Activated T-helper 2 cell treated with anti-CD3 and anti-CD28 coated beads, Interferon-gamma antibody, Interleukin-2, Interleukin-4, amounts not matched to agents 10 μg/mL and 5 μg/mL and 100 μg/mL, durations not matched to agents 14 hours and 24 hours and 36 hours (primary cell): ENCODE data around the gene FAM98A. TPM values are rescaled to one million over a fixed set of nuclear protein-coding genes. Genes with fewer than 3 reads are reported as not detected.

Source experiments
- DNase-seq: peaks from one replicate; pipeline ENCODE4 v3.0.0; 2021; ENCODE audit warnings: low spot score
- H3K27ac Mint-ChIP-seq: one replicate; pipeline ENCODE4 v1.8.0; 2021; ENCODE audit warnings: mixed read lengths
- H3K27me3 Mint-ChIP-seq: one replicate; pipeline ENCODE4 v1.8.0; 2021; ENCODE audit warnings: low read depth, mixed read lengths
- H3K36me3 Mint-ChIP-seq: one replicate; pipeline ENCODE4 v1.8.0; 2021; ENCODE audit warnings: low read depth, mixed read lengths
- H3K4me1 Mint-ChIP-seq: one replicate; pipeline ENCODE4 v1.8.0; 2021; ENCODE audit warnings: low read depth, mixed read lengths
- H3K4me3 Mint-ChIP-seq: one replicate; pipeline ENCODE4 v1.8.0; 2021; ENCODE audit warnings: low read depth, mild to moderate bottlenecking, moderate library complexity, mixed read lengths
- H3K9me3 Mint-ChIP-seq: one replicate; pipeline ENCODE4 v1.8.0; 2021; ENCODE audit warnings: mixed read lengths
- intact Hi-C: fragments of 100-400 bp; cut with micrococcal nuclease; formaldehyde crosslinking; loops from one replicate; pipeline ENCODE4 v1.15.1; 2023
- total RNA-seq: library from RNA; stranded (reverse); gene quantifications from 2 replicates; pipeline ENCODE4 v1.2.3, GENCODE V29; 2022

FAM98A gene
- total RNA-seq, result 62.7 and 63.8 TPM in 2 replicates

DNA sequence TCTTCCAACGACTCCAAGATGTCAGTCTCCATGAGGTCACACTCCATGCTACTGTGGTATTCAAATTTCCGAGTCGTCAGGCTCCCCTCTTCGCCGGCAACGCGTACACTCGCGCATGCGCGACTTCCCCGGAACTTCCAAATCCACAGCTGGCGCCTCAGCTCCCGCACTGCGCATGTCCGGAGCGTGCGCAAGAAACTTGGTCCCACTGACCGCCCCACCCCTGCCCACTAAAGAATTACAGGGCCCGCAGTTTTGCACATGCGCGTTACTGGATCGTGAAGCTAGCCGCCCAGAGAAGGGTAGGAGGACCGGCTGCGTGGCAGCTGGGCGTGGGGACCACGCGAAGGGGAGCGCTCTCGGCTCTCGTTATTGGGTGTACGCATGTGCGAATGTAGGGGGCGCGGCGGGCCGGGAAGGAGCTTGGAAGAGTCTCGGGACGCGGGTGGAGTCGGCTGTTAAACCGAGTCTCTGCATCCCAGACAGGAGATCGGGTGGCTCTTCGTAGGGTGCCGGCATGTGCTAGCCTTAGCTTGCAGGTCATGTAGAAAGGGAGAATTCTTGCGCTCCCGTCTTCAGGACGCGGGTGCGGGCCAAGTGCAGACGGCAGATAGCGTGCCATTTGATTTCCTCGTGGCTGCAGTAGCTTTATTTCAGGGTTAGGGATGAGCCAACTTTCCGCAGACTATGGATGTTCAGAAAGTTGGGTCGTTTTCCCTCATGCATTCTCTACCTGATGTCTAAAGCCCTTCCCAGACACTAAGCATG lies at the start of gene FAM98A:
Gene FAM98A, minus strand, starts transcription at position 125 of the 768 bp plus-strand sequence. Its CDS starts 78 bp downstream, at position 47.
- Mint-ChIP-seq H3K36me3 (peaks cover 9% of the 10 kb centered on the region), H3K9me3 (no peaks in the 10 kb centered on the region), H3K27ac (peak within 1 kb of the TSS; percentile 97), H3K4me1 (peaks cover 20% of the 10 kb centered on the region), H3K4me3 (peak within 1 kb of the TSS; percentile 88), H3K27me3 (peaks cover 3% of the 10 kb centered on the region)
- peak; percentile 98 for DNase-seq
- intact Hi-C loops, result loop anchor here (1.0 to 10.0 kb wide), 6 partner anchors 102 to 1135 kb away; partner anchors contain the start of genes LTBP1, RASGRP3 and TTC27

DNA sequence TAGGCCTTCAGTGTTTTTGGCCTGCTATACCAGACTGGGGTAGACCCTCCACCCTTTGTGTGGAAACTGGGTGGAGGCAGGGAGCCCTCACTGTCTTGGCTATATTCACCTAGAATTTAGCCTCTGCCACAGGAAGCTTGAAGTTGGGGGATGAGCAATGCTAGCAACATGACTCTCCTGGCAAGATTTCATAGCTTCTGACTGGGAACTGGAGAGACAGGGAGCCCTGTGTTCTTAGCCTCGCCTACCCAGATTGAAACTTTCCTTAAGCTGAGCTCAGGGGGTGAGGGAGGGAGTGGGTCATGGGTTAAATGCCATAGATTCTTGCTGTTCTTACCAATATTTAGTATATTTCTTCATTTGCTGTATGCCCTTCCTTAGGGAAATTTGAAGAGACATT lies 46.8 kb upstream of the FAM98A start:
- intact Hi-C loops, result no loop called here
- DNase-seq, result no peak
- H3K4me3 Mint-ChIP-seq, result no peak overlapping the region
- H3K36me3 Mint-ChIP-seq, result no peaks in the 10 kb centered on the region
- no peak overlapping the region for H3K27ac Mint-ChIP-seq
- H3K9me3 Mint-ChIP-seq, result peaks cover 5% of the 10 kb centered on the region
- H3K27me3 Mint-ChIP-seq, result no peaks in the 10 kb centered on the region
- no peaks in the 10 kb centered on the region for H3K4me1 Mint-ChIP-seq

DNA sequence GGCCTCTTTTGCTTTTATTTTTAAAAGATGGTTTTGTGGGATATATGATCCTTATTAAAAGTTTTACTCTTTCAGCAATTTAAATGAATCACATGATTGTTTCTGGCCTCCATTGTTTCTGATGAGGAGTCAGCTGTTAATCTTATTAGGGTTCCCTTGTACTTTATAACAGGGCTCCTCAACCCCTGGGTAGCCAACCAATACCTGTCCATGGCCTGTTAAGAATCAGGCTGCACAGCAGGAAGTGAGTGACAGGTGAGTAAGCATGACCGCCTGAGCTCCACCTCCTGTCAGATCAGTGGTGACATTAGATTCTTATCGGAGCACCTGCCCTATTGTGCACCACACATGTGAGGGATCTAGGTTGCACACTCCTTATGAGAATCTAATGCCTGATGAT lies 45.1 kb upstream of the FAM98A start:
- intact Hi-C loops, result no loop called here
- no peak overlapping the region for H3K4me3 Mint-ChIP-seq
- H3K27me3 Mint-ChIP-seq, result no peaks in the 10 kb centered on the region
- H3K27ac Mint-ChIP-seq, result no peak overlapping the region
- no peak for DNase-seq
- peaks cover 5% of the 10 kb centered on the region for H3K9me3 Mint-ChIP-seq
- H3K36me3 Mint-ChIP-seq, result no peaks in the 10 kb centered on the region
- no peaks in the 10 kb centered on the region for H3K4me1 Mint-ChIP-seq

DNA sequence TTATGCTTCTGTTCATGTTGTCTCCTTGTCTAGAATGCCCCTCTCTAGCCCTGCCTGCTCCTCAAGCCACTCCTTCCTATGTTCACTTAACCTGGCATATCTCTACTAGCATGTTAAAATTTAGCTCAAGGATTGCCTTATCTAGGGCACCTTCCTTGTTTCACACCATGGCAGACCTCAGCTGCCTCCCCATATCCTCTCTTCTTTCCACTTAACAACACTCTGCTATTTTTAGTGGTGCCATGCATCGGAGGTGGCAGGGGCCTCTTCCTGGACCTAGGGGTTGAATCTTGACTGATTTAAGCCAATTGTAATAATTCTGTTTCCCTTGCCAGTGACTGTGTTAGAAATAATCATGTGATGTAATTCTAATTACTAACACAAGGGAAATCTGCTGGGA lies 36.9 kb upstream of the FAM98A start:
- Mint-ChIP-seq H3K36me3 (no peaks in the 10 kb centered on the region), H3K27ac (no peak overlapping the region), H3K27me3 (no peaks in the 10 kb centered on the region), H3K4me1 (no peaks in the 10 kb centered on the region), H3K4me3 (no peak overlapping the region), H3K9me3 (no peaks in the 10 kb centered on the region)
- DNase-seq, result no peak
- intact Hi-C loops, result no loop called here

DNA sequence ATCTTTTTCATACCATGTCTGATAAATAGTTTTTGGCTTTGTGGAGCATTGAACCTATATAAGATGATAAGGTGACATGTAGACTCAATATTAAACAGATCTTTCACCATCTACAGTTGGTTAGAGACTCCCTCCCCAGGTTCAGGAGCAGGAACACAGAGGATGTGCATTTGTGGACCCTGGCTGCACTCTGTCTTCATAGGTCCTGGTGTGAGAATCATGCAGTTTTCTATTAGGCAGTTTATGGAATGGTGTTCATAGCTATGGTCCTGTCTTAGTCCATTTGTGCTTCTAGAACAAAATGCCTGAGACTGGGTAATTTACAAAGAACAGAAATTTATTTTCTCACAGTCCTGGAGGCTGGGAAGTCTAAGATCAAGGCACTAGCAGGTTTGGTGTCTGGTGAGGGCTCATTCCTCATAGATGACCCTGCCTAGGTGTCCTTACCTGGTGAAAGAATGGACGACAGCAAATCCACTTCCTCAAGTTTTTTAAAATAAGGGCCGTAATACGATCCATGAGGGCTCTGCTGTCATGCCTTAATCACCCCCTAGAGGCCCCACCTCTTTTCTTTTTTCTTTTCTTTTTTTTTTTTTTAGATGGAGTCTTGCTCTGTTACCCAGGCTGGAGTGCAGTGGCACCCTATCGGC lies 35.3 kb upstream of the FAM98A start:
- Mint-ChIP-seq H3K27ac (no peak overlapping the region), H3K4me3 (no peak overlapping the region), H3K27me3 (peaks cover 2% of the 10 kb centered on the region), H3K36me3 (no peaks in the 10 kb centered on the region), H3K9me3 (no peaks in the 10 kb centered on the region), H3K4me1 (no peaks in the 10 kb centered on the region)
- no peak for DNase-seq
- intact Hi-C loops, result no loop called here

- Mint-ChIP-seq H3K27me3 (peaks cover 2% of the 10 kb centered on the region), H3K4me3 (no peak overlapping the region), H3K36me3 (no peaks in the 10 kb centered on the region), H3K4me1 (no peaks in the 10 kb centered on the region), H3K27ac (no peak overlapping the region), H3K9me3 (no peaks in the 10 kb centered on the region)
- intact Hi-C loops, result no loop called here
- DNase-seq, result no peak
Measured at GRCh38 chr2:33633315-33633714, 34.2 kb upstream of the FAM98A start.

DNA sequence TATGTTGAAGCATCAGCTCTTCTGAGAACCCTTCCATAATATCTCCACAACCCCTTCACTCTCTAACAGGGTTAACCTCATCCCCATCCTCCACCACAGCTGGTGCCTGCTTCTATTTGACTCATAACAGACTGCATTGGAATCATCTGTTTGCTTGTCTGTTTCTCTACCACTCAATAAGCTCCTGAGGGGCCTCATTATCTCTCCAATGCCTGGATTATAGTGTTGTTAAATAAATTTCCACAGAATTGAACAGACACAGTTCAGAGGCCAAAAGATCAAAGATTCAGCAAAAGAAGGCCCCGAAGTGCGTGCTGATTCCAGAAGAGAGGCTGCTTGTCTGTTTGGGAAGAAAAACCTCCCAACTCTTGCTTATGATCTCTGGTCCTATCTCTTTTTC lies 33.7 kb upstream of the FAM98A start:
- H3K36me3 Mint-ChIP-seq, result no peaks in the 10 kb centered on the region
- H3K4me3 Mint-ChIP-seq, result no peak overlapping the region
- no peak for DNase-seq
- no peaks in the 10 kb centered on the region for H3K4me1 Mint-ChIP-seq
- intact Hi-C loops, result no loop called here
- no peaks in the 10 kb centered on the region for H3K9me3 Mint-ChIP-seq
- peaks cover 2% of the 10 kb centered on the region for H3K27me3 Mint-ChIP-seq
- no peak overlapping the region for H3K27ac Mint-ChIP-seq

DNA sequence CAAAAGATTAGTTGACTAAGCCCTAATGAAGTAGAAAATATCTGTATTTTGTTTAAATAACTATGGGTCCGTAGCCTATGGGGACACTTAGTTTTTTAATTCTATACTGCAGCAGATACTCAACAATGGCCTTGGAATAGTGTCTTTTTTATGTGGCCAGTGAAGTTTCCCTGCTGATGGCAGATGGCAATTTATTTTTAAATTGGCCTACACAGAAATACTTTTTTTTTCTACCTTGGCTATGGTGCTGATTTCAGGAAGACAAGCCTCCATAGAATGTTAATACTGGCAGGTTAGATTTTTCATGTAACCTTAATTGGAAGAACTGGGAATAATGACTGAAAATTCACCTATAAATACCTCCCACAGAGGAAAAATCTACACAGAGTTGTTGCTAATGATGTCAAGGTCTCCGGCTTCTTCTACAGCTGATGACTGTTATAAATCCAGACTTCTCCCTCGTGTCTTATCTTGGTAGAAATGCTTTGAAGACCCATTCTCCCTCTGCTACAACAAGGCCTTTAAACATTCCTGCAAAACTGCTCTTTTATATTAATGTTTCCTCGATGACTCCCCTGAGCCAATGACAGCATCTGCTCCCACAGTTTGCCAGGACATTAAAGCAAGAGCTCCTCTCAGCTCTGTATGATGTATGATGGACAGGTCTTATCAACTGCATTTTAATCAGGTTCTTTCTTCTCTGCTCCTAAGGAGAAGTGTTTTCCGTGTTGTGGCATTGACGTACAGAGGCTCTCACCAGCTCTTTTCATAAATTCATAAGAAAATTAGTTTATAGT lies 29.1 kb upstream of the FAM98A start:
- Mint-ChIP-seq H3K4me1 (no peaks in the 10 kb centered on the region), H3K27ac (no peak overlapping the region), H3K36me3 (no peaks in the 10 kb centered on the region), H3K4me3 (no peak overlapping the region), H3K9me3 (no peaks in the 10 kb centered on the region), H3K27me3 (peaks cover 2% of the 10 kb centered on the region)
- DNase-seq, result no peak
- intact Hi-C loops, result no loop called here

GRCh38 chr2:33619028-33619427 lies 19.9 kb upstream of the FAM98A start:
- Mint-ChIP-seq H3K27ac (no peak overlapping the region), H3K27me3 (no peaks in the 10 kb centered on the region), H3K4me3 (no peak overlapping the region), H3K36me3 (no peaks in the 10 kb centered on the region), H3K9me3 (peaks cover 32% of the 10 kb centered on the region), H3K4me1 (no peaks in the 10 kb centered on the region)
- no peak for DNase-seq
- intact Hi-C loops, result no loop called here

DNA sequence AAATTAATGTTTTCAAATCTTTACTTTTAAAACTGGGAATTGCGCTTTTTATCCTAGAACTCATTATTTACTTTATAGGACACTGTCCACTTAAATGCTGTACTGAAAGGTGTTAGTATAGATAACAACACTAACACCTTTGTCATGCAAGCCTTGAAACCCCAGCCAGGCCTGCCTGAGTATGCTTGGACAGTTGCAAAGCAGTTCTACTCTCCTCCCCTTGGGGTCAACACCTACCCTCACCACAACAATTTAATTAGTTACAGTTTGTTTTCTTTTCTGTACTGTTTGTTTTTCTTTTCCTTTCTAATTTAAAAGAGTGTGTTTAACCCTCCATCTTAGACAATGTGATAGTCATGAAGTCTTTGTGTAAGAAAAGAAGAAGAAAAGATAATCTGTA lies 18.9 kb upstream of the FAM98A start:
- peaks cover 32% of the 10 kb centered on the region for H3K9me3 Mint-ChIP-seq
- H3K4me3 Mint-ChIP-seq, result no peak overlapping the region
- H3K36me3 Mint-ChIP-seq, result no peaks in the 10 kb centered on the region
- intact Hi-C loops, result no loop called here
- H3K27ac Mint-ChIP-seq, result no peak overlapping the region
- DNase-seq, result no peak
- H3K4me1 Mint-ChIP-seq, result no peaks in the 10 kb centered on the region
- no peaks in the 10 kb centered on the region for H3K27me3 Mint-ChIP-seq

GRCh38 chr2:33617401-33617800 lies 18.3 kb upstream of the FAM98A start:
- Mint-ChIP-seq H3K9me3 (peaks cover 32% of the 10 kb centered on the region), H3K27ac (no peak overlapping the region), H3K27me3 (no peaks in the 10 kb centered on the region), H3K4me1 (no peaks in the 10 kb centered on the region), H3K36me3 (no peaks in the 10 kb centered on the region), H3K4me3 (no peak overlapping the region)
- no peak for DNase-seq
- intact Hi-C loops, result no loop called here

DNA sequence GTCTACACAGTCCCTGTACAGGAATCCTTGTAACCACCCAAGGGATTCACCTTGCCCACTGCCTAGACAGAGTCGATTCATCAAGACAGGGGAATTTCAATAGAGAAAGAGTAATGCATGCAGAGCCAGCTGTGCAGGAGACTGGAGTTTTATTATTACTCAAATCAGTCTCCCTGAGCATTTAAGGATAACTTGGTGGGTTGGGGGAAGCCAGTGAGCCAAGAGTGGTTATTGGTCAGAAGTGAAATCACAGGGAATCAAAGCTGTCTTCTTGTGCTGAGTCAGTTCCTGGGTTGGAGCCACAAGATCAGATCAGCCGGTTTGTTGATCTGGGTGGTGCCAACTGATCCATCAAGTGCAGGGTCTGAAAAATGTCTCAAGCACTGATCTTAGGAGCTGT lies 17.8 kb upstream of the FAM98A start:
- H3K27ac Mint-ChIP-seq, result no peak overlapping the region
- H3K4me3 Mint-ChIP-seq, result no peak overlapping the region
- no peaks in the 10 kb centered on the region for H3K4me1 Mint-ChIP-seq
- no peak for DNase-seq
- H3K27me3 Mint-ChIP-seq, result no peaks in the 10 kb centered on the region
- peaks cover 32% of the 10 kb centered on the region for H3K9me3 Mint-ChIP-seq
- intact Hi-C loops, result no loop called here
- H3K36me3 Mint-ChIP-seq, result no peaks in the 10 kb centered on the region

- peaks cover 30% of the 10 kb centered on the region for H3K9me3 Mint-ChIP-seq
- no peak overlapping the region for H3K27ac Mint-ChIP-seq
- H3K4me3 Mint-ChIP-seq, result no peak overlapping the region
- H3K4me1 Mint-ChIP-seq, result no peaks in the 10 kb centered on the region
- H3K36me3 Mint-ChIP-seq, result no peaks in the 10 kb centered on the region
- intact Hi-C loops, result no loop called here
- no peak for DNase-seq
- no peaks in the 10 kb centered on the region for H3K27me3 Mint-ChIP-seq
Measured at GRCh38 chr2:33614190-33614589, 15.1 kb upstream of the FAM98A start.
